ENCODE measurements around the gene SLC6A7. TPM values are rescaled to one million over a fixed set of nuclear protein-coding genes. Genes with fewer than 3 reads are reported as not detected.

SLC6A7 gene
- total RNA-seq, 2 experiments from 2014 or later = not detected

GRCh38 chr5:150239099-150239793 lies 49.4 kb downstream of the SLC6A7 start:
- Mint-ChIP-seq H3K27ac (no peak overlapping the region), H3K36me3 (ENCODE audit: low read depth) (no peaks in the 10 kb centered on the region), H3K9me3 (no peaks in the 10 kb centered on the region), H3K27me3 (no peaks in the 10 kb centered on the region), H3K4me3 (no peak overlapping the region), H3K4me1 (ENCODE audit: low read depth) (no peaks in the 10 kb centered on the region)
- intact Hi-C loops (cut with micrococcal nuclease) = no loop called here
- TF ChIP-seq, protein P1, sequence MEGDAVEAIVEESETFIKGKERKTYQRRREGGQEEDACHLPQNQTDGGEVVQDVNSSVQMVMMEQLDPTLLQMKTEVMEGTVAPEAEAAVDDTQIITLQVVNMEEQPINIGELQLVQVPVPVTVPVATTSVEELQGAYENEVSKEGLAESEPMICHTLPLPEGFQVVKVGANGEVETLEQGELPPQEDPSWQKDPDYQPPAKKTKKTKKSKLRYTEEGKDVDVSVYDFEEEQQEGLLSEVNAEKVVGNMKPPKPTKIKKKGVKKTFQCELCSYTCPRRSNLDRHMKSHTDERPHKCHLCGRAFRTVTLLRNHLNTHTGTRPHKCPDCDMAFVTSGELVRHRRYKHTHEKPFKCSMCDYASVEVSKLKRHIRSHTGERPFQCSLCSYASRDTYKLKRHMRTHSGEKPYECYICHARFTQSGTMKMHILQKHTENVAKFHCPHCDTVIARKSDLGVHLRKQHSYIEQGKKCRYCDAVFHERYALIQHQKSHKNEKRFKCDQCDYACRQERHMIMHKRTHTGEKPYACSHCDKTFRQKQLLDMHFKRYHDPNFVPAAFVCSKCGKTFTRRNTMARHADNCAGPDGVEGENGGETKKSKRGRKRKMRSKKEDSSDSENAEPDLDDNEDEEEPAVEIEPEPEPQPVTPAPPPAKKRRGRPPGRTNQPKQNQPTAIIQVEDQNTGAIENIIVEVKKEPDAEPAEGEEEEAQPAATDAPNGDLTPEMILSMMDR (IDR thresholded peaks at IDR 0.05) = no peak
- no peak for ATAC-seq
- ChIA-PET POLR2A (interaction anchor here (1.0 kb wide), 1 partner anchor 127 kb away, joined by 3 read pairs; no protein-coding TSS in a partner anchor), CTCF (no interaction called here)
- no peak for DNase-seq

GRCh38 chr5:150239794-150240122 lies 49.9 kb downstream of the SLC6A7 start:
- TF ChIP-seq, protein P1 (IDR thresholded peaks at IDR 0.05) = no peak
- no peak overlapping the region for H3K4me3 Mint-ChIP-seq
- ATAC-seq = no peak

DNA sequence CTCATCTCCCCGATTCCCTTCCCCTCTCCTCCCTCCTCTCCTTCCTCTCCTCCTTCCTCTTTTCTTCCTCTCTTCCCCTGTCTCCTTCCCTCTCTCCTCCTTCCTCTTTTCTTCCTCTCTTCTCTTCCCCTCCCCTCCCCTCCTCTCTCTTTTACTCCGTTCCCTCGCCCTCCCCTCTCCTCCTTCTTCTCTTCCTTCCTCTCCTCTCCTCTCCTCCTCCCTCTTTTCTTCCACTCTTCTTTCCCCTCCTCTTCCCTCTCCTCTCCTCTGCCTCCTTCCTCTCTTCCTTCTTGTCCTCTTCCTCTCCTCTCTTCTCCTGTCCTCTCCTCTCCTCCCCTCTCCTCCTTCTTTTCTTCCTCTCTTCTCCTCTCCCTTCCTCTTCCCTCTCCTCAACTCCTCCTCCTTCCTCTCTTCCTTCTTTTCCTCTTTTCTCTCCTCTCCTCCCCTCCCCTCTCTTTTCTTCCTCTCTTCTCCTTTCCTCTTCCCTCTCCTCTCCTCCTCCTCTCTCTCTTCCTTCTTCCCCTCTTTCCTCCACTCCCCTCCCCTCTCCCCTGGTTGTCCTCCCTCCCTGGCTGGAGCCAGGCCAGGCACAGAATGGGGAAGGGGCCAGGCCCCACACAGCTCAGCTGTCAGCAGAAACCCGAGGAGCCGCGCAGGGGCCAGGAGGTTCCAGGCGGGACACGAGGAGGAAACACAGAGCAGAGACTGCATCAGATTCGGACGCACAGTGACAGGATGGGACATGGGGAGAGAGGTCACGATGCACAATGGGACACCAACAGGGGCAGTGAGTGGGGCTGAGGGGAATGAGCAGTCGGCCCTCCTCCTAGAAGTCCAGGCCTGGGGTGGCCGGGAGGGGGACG lies 51.7 kb downstream of the SLC6A7 start:
- Mint-ChIP-seq H3K36me3 (ENCODE audit: low read depth) (no peaks in the 10 kb centered on the region), H3K4me1 (ENCODE audit: low read depth) (no peaks in the 10 kb centered on the region), H3K27me3 (no peaks in the 10 kb centered on the region), H3K9me3 (no peaks in the 10 kb centered on the region), H3K27ac (no peak overlapping the region), H3K4me3 (no peak overlapping the region)
- intact Hi-C loops (cut with micrococcal nuclease) = no loop called here
- DNase-seq (no peak), ATAC-seq (no peak)
- POLR2A ChIA-PET = no interaction called here
- TF ChIP-seq, protein P1 (IDR thresholded peaks at IDR 0.05) = no peak
- CTCF ChIA-PET = no interaction called here

More at GRCh38 chr5:150239794-150240122, 49.9 kb downstream of the SLC6A7 start:
- Mint-ChIP-seq H3K27me3 (no peaks in the 10 kb centered on the region), H3K27ac (no peak overlapping the region), H3K36me3 (ENCODE audit: low read depth) (no peaks in the 10 kb centered on the region), H3K9me3 (no peaks in the 10 kb centered on the region), H3K4me1 (ENCODE audit: low read depth) (no peaks in the 10 kb centered on the region)
- intact Hi-C loops (cut with micrococcal nuclease) = no loop called here
- ChIA-PET POLR2A (interaction anchor here (1.0 kb wide), 1 partner anchor 127 kb away, joined by 3 read pairs; no protein-coding TSS in a partner anchor), CTCF (no interaction called here)
- no peak for DNase-seq

GRCh38 chr5:150242251-150242894 lies 52.5 kb downstream of the SLC6A7 start:
- DNase-seq (no peak), ATAC-seq (no peak)
- Mint-ChIP-seq H3K27ac (no peak overlapping the region), H3K9me3 (no peaks in the 10 kb centered on the region), H3K4me3 (no peak overlapping the region), H3K36me3 (ENCODE audit: low read depth) (no peaks in the 10 kb centered on the region), H3K27me3 (no peaks in the 10 kb centered on the region), H3K4me1 (ENCODE audit: low read depth) (no peaks in the 10 kb centered on the region)
- CTCF ChIA-PET = interaction anchor here (1.1 kb wide), 1 partner anchor 24 kb away, joined by 5 read pairs; no protein-coding TSS in a partner anchor
- intact Hi-C loops (cut with micrococcal nuclease) = no loop called here
- TF ChIP-seq, protein P1 (IDR thresholded peaks at IDR 0.05) = no peak
- POLR2A ChIA-PET = no interaction called here

All from activated CD8-positive, alpha-beta T cell treated with anti-CD3 and anti-CD28 coated beads for 36 hours (primary cell).